RWPE2 (cell line): Measurements from ENCODE around the gene HGD.

Experiments
- ATAC-seq: fragments of 200-7000 bp; cut with Tn5 transposase; 3 replicates; pipeline ENCODE4 v1.9.1; 2021; ENCODE audit warnings: low read depth
- DNase-seq: peaks from one replicate; pipeline ENCODE4 v3.0.0-alpha.2; 2020; ENCODE audit warnings: low spot score
- H3K27ac ChIP-seq: fragments of 450-650 bp; 2 replicates; pipeline ENCODE4 v1.5.1; 2017; ENCODE audit warnings: mild to moderate bottlenecking; ENCODE audit not compliant: poor library complexity, severe bottlenecking
- H3K27me3 ChIP-seq: fragments of 250-450 bp; sonication (Bioruptor Pico); 2 replicates; pipeline ENCODE4 v1.5.1; 2021; ENCODE audit warnings: mild to moderate bottlenecking, moderate library complexity; ENCODE audit not compliant: insufficient read depth, poor library complexity, severe bottlenecking
- H3K36me3 ChIP-seq: fragments of 250-450 bp; sonication (Bioruptor Pico); 2 replicates; pipeline ENCODE4 v1.5.1; 2020; ENCODE audit warnings: low read depth, mild to moderate bottlenecking, moderate library complexity
- H3K4me1 ChIP-seq: fragments of 250-450 bp; sonication (Bioruptor Pico); 2 replicates; pipeline ENCODE4 v1.5.1; 2021; ENCODE audit warnings: mild to moderate bottlenecking, moderate library complexity; ENCODE audit not compliant: insufficient read depth, poor library complexity, severe bottlenecking
- H3K4me3 ChIP-seq: fragments of 250-450 bp; sonication (Bioruptor Pico); 2 replicates; pipeline ENCODE4 v1.5.1; 2021; ENCODE audit warnings: mild to moderate bottlenecking, moderate library complexity; ENCODE audit not compliant: severe bottlenecking
- H3K9me3 ChIP-seq: fragments of 250-450 bp; sonication (Bioruptor Pico); 2 replicates; pipeline ENCODE4 v1.5.1; 2021; ENCODE audit warnings: mild to moderate bottlenecking, moderate library complexity; ENCODE audit not compliant: severe bottlenecking
- CTCF ChIP-seq: fragments of 450-650 bp; IDR thresholded peaks from one replicate; pipeline ENCODE4 v1.5.1; 2017; ENCODE audit warnings: mild to moderate bottlenecking, moderate library complexity; ENCODE audit not compliant: poor library complexity, severe bottlenecking

HGD gene

GRCh38 chr3:120602682-120603081 is 79.4 kb downstream of the HGD start:
- ATAC-seq: no peak
- H3K27me3 ChIP-seq: no peaks in the 10 kb centered on the region
- no peaks in the 10 kb centered on the region for H3K9me3 ChIP-seq
- H3K4me3 ChIP-seq: no peak overlapping the region
- TF ChIP-seq CTCF: no peak
- DNase-seq: no peak
- H3K27ac ChIP-seq: no peak overlapping the region
- H3K36me3 ChIP-seq: peaks cover 50% of the 10 kb centered on the region
- no peaks in the 10 kb centered on the region for H3K4me1 ChIP-seq

- H3K36me3 ChIP-seq: peaks cover 58% of the 10 kb centered on the region
- H3K27ac ChIP-seq: no peak overlapping the region
- H3K4me3 ChIP-seq: no peak overlapping the region
- H3K9me3 ChIP-seq: no peaks in the 10 kb centered on the region
- no peaks in the 10 kb centered on the region for H3K27me3 ChIP-seq
- no peak for TF ChIP-seq CTCF
- DNase-seq: no peak
- peaks cover 7% of the 10 kb centered on the region for H3K4me1 ChIP-seq
- ATAC-seq: no peak
Observed at GRCh38 chr3:120601554-120601953, 80.5 kb downstream of the HGD start.

GRCh38 chr3:120599211-120599610 is 82.8 kb downstream of the HGD start:
- H3K36me3 ChIP-seq: peaks cover 58% of the 10 kb centered on the region
- ATAC-seq (no peak), DNase-seq (no peak)
- H3K27ac ChIP-seq: no peak overlapping the region
- H3K27me3 ChIP-seq: no peaks in the 10 kb centered on the region
- H3K9me3 ChIP-seq: no peaks in the 10 kb centered on the region
- H3K4me3 ChIP-seq: no peak overlapping the region
- no peak for TF ChIP-seq CTCF
- H3K4me1 ChIP-seq: peaks cover 10% of the 10 kb centered on the region

- DNase-seq (no peak), ATAC-seq (no peak)
- Histone ChIP-seq H3K36me3 (peaks cover 56% of the 10 kb centered on the region), H3K4me3 (no peak overlapping the region), H3K27me3 (no peaks in the 10 kb centered on the region), H3K27ac (no peak overlapping the region), H3K4me1 (peaks cover 10% of the 10 kb centered on the region), H3K9me3 (no peaks in the 10 kb centered on the region)
- TF ChIP-seq CTCF: no peak
Observed at GRCh38 chr3:120597445-120598049, 84.5 kb downstream of the HGD start.

- peak overlapping the region; percentile 44 for H3K27ac ChIP-seq
- peaks cover 49% of the 10 kb centered on the region for H3K36me3 ChIP-seq
- H3K9me3 ChIP-seq: no peaks in the 10 kb centered on the region
- no peaks in the 10 kb centered on the region for H3K27me3 ChIP-seq
- H3K4me3 ChIP-seq: peak overlapping the region; percentile 52
- no peak for TF ChIP-seq CTCF
- DNase-seq (no peak), ATAC-seq (no peak)
- H3K4me1 ChIP-seq: peaks cover 10% of the 10 kb centered on the region
Observed at GRCh38 chr3:120596853-120597223, 85.2 kb downstream of the HGD start.
